OCI-LY1 (cell line): ENCODE measurements around the gene GSE1.

ENCODE experiments used
- EZH2 ChIP-seq: fragments of 200-600 bp; sonication (generic), shearing (Covaris generic); IDR thresholded peaks from 2 replicates; pipeline ENCODE4 v1.8.0; 2017; ENCODE audit warnings: borderline replicate concordance, mixed run types, mild to moderate bottlenecking, antibody characterized with exemption, low read length, moderate library complexity, mixed read lengths
- TF ChIP-seq, protein P1 (sequence below): fragments of 200-600 bp; sonication (generic), shearing (Covaris generic); IDR thresholded peaks from 2 replicates; pipeline ENCODE4 v1.5.1; 2017; ENCODE audit warnings: mild to moderate bottlenecking, antibody characterized with exemption, low read length, moderate library complexity, mixed read lengths

DNA sequence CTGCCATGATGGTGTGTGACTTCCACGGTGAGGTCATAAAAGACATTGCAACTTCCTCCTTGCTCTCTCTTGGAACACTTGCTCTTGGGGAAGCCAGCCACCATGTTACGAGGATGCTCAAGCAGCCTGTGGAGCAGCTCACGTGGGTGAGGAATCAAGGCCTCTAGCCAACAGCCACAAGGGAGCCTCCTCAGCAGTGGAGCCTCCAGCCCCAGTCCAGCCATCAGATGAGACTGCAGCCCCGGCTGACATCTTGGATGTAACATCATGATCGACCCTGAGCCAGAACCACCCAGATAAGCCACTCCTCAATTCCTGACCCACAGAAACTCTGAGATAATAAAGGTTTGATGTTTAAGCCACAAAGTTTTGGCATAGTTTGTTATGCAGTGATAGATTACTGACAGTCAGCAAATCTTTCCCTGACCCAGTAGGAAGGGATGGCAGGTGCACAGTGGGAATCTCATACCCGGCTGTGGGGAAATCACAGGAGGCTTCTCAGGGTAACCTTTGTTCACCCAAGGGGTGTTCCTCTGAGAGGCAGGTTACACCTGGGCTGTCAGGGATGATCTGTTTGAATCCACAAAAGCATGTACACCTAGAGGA, 99.0 kb downstream of the GSE1 start:
- TF ChIP-seq, protein P1, sequence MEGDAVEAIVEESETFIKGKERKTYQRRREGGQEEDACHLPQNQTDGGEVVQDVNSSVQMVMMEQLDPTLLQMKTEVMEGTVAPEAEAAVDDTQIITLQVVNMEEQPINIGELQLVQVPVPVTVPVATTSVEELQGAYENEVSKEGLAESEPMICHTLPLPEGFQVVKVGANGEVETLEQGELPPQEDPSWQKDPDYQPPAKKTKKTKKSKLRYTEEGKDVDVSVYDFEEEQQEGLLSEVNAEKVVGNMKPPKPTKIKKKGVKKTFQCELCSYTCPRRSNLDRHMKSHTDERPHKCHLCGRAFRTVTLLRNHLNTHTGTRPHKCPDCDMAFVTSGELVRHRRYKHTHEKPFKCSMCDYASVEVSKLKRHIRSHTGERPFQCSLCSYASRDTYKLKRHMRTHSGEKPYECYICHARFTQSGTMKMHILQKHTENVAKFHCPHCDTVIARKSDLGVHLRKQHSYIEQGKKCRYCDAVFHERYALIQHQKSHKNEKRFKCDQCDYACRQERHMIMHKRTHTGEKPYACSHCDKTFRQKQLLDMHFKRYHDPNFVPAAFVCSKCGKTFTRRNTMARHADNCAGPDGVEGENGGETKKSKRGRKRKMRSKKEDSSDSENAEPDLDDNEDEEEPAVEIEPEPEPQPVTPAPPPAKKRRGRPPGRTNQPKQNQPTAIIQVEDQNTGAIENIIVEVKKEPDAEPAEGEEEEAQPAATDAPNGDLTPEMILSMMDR, result no peak
- no peak for TF ChIP-seq EZH2
